KMS-11 (cell line): ENCODE measurements around the gene ATG4A.

Experiments
- H2AFZ ChIP-seq: fragments of 200-600 bp; sonication (generic); 2 replicates; pipeline ENCODE4 v1.6.1; 2016; ENCODE audit warnings: antibody characterized with exemption, mixed run types, low read depth
- H3K27ac ChIP-seq: fragments of 200-600 bp; sonication (generic); 2 replicates; pipeline ENCODE4 v1.6.1; 2016; ENCODE audit warnings: mild to moderate bottlenecking, mixed run types
- H3K27me3 ChIP-seq: fragments of 200-600 bp; sonication (generic); 2 replicates; pipeline ENCODE4 v1.6.1; 2017; ENCODE audit warnings: mild to moderate bottlenecking, low read depth, mixed run types, moderate library complexity; ENCODE audit not compliant: insufficient read depth
- H3K36me3 ChIP-seq: fragments of 200-600 bp; sonication (generic); 2 replicates; pipeline ENCODE4 v1.6.1; 2017; ENCODE audit warnings: mild to moderate bottlenecking, mixed run types; ENCODE audit not compliant: insufficient read depth
- H3K4me1 ChIP-seq: fragments of 200-600 bp; sonication (generic); 2 replicates; pipeline ENCODE4 v1.6.1; 2016; ENCODE audit warnings: mild to moderate bottlenecking, low read depth, mixed run types; ENCODE audit not compliant: poor library complexity, severe bottlenecking
- H3K4me2 ChIP-seq: fragments of 200-600 bp; sonication (generic); 2 replicates; pipeline ENCODE4 v1.7.0; 2016; ENCODE audit warnings: mild to moderate bottlenecking, mixed run types
- H3K4me3 ChIP-seq: fragments of 200-600 bp; sonication (generic); IDR thresholded peaks from 2 replicates; pipeline ENCODE4 v1.6.1; 2017; ENCODE audit warnings: low read depth, low read length, mixed read lengths; ENCODE audit not compliant: insufficient read depth
- H3K79me2 ChIP-seq: fragments of 200-600 bp; sonication (generic); 2 replicates; pipeline ENCODE4 v1.6.1; 2016; ENCODE audit warnings: low read depth, mixed run types; ENCODE audit not compliant: insufficient read depth
- H3K9ac ChIP-seq: fragments of 200-600 bp; sonication (generic); 2 replicates; pipeline ENCODE4 v1.6.1; 2016; ENCODE audit warnings: mild to moderate bottlenecking, mixed run types
- H4K20me1 ChIP-seq: fragments of 200-600 bp; sonication (generic); 2 replicates; pipeline ENCODE4 v1.6.1; 2016; ENCODE audit warnings: mild to moderate bottlenecking, mixed run types; ENCODE audit not compliant: insufficient read depth
- CTCF ChIP-seq: fragments of 200-600 bp; sonication (generic); conservative IDR thresholded peaks from 2 replicates; pipeline ENCODE4 v1.6.1; 2017; ENCODE audit warnings: low read depth, mild to moderate bottlenecking, antibody characterized with exemption, low read length, moderate library complexity, mixed read lengths

Gene ATG4A

GRCh38 chrX:108156082-108156481 is 64.5 kb downstream of the ATG4A start:
- H3K36me3 ChIP-seq: no peaks in the 10 kb centered on the region
- peaks cover 34% of the 10 kb centered on the region for H3K4me1 ChIP-seq
- no peak for TF ChIP-seq CTCF
- H4K20me1 ChIP-seq: no peaks in the 10 kb centered on the region
- no peak overlapping the region for H3K4me3 ChIP-seq
- H3K27me3 ChIP-seq: no peaks in the 10 kb centered on the region
- H3K9ac ChIP-seq: no peak overlapping the region
- H3K27ac ChIP-seq: no peak overlapping the region; the same call in 1 of the 2 replicates
- no peaks in the 10 kb centered on the region for H3K79me2 ChIP-seq
- no peak overlapping the region for H2AFZ ChIP-seq
- peak overlapping the region; percentile 64; the same call in 1 of the 2 replicates for H3K4me2 ChIP-seq

GRCh38 chrX:108156934-108157466 is 65.4 kb downstream of the ATG4A start:
- Histone ChIP-seq H3K9ac (no peak overlapping the region; the same call in 1 of the 2 replicates), H3K4me3 (no peak overlapping the region), H3K27me3 (no peaks in the 10 kb centered on the region), H3K36me3 (no peaks in the 10 kb centered on the region), H2AFZ (no peak overlapping the region), H3K27ac (peak overlapping the region; percentile 56; the same call in 1 of the 2 replicates), H4K20me1 (no peaks in the 10 kb centered on the region), H3K79me2 (no peaks in the 10 kb centered on the region), H3K4me1 (peaks cover 34% of the 10 kb centered on the region), H3K4me2 (peak overlapping the region; percentile 64; the same call in 1 of the 2 replicates)
- TF ChIP-seq CTCF: no peak

- TF ChIP-seq CTCF: no peak
- H3K79me2 ChIP-seq: no peaks in the 10 kb centered on the region
- H3K27ac ChIP-seq: peak overlapping the region; percentile 56; the same call in 1 of the 2 replicates
- H3K27me3 ChIP-seq: no peaks in the 10 kb centered on the region
- no peaks in the 10 kb centered on the region for H4K20me1 ChIP-seq
- no peak overlapping the region for H3K4me3 ChIP-seq
- H3K4me2 ChIP-seq: peak overlapping the region; percentile 64; the same call in 1 of the 2 replicates
- H3K9ac ChIP-seq: no peak overlapping the region; the same call in 1 of the 2 replicates
- H3K4me1 ChIP-seq: peaks cover 34% of the 10 kb centered on the region
- no peaks in the 10 kb centered on the region for H3K36me3 ChIP-seq
- no peak overlapping the region for H2AFZ ChIP-seq
Observed at GRCh38 chrX:108157628-108158027, 66.0 kb downstream of the ATG4A start.

GRCh38 chrX:108159028-108159670 is 67.6 kb downstream of the ATG4A start:
- no peak overlapping the region for H3K27ac ChIP-seq

More at GRCh38 chrX:108159028-108159670, 67.6 kb downstream of the ATG4A start:
- no peaks in the 10 kb centered on the region for H3K27me3 ChIP-seq
- peaks cover 34% of the 10 kb centered on the region for H3K4me1 ChIP-seq
- no peak overlapping the region for H3K9ac ChIP-seq
- no peak overlapping the region for H3K4me2 ChIP-seq
- no peak overlapping the region for H2AFZ ChIP-seq
- no peak overlapping the region for H3K4me3 ChIP-seq
- TF ChIP-seq CTCF: no peak
- no peaks in the 10 kb centered on the region for H3K79me2 ChIP-seq
- no peaks in the 10 kb centered on the region for H4K20me1 ChIP-seq
- H3K36me3 ChIP-seq: no peaks in the 10 kb centered on the region
